Coronary artery (tissue), 2 donors: ENCODE data around the gene FAM9A.

Source experiments
- DNase-seq: peaks from one replicate; pipeline ENCODE4 v3.0.0-alpha.2; 2017; ENCODE audit warnings: low spot score
- H3K27ac ChIP-seq, 2 donors: fragments of 200-600 bp; sonication (generic); one replicate each; pipeline ENCODE4 v1.5.1; 2016 to 2019
- H3K4me3 ChIP-seq: fragments of 200-600 bp; sonication (generic); 2 replicates; pipeline ENCODE4 v1.5.1; 2016; ENCODE audit warnings: mild to moderate bottlenecking, moderate library complexity
- CTCF ChIP-seq: fragments of 200-600 bp; sonication (generic); IDR thresholded peaks from one replicate; pipeline ENCODE4 v1.5.1; 2019; ENCODE audit warnings: antibody characterized with exemption

FAM9A gene

GRCh38 chrX:8801041-8801599 is at the start of gene FAM9A:
Gene FAM9A, minus strand, starts transcription at chrX:8801383. Its CDS starts 1,212 bp downstream, at chrX:8800171.
- no peak for DNase-seq
- no peak for TF ChIP-seq CTCF
- no peak within 1 kb of the TSS for H3K27ac ChIP-seq
- H3K4me3 ChIP-seq = no peak within 1 kb of the TSS

- no peak for DNase-seq
- Histone ChIP-seq H3K4me3 (no peak overlapping the region), H3K27ac (no peak overlapping the region)
- no peak for TF ChIP-seq CTCF
Measured at GRCh38 chrX:8850478-8850877, 49.3 kb upstream of the FAM9A start.

GRCh38 chrX:8849945-8850344 is 48.8 kb upstream of the FAM9A start:
- Histone ChIP-seq H3K4me3 (no peak overlapping the region), H3K27ac (no peak overlapping the region)
- DNase-seq = no peak
- no peak for TF ChIP-seq CTCF

- no peak for DNase-seq
- TF ChIP-seq CTCF = no peak
- Histone ChIP-seq H3K4me3 (no peak overlapping the region), H3K27ac (no peak overlapping the region)
Measured at GRCh38 chrX:8849458-8849857, 48.3 kb upstream of the FAM9A start.

- no peak for DNase-seq
- no peak for TF ChIP-seq CTCF
- no peak overlapping the region for H3K4me3 ChIP-seq
- H3K27ac ChIP-seq = no peak overlapping the region
Measured at GRCh38 chrX:8848911-8849310, 47.7 kb upstream of the FAM9A start.

- Histone ChIP-seq H3K4me3 (no peak overlapping the region), H3K27ac (no peak overlapping the region)
- no peak for DNase-seq
- no peak for TF ChIP-seq CTCF
Measured at GRCh38 chrX:8848441-8848840, 47.3 kb upstream of the FAM9A start.

- H3K4me3 ChIP-seq = no peak overlapping the region
- TF ChIP-seq CTCF = no peak
- no peak overlapping the region for H3K27ac ChIP-seq
- no peak for DNase-seq
Measured at GRCh38 chrX:8847360-8847759, 46.2 kb upstream of the FAM9A start.
